ENCODE measurements around the gene OR5A2. TPM values are rescaled to one million over a fixed set of nuclear protein-coding genes. Genes with fewer than 3 reads are reported as not detected.

OR5A2 gene
- polyA plus RNA-seq, 2 of the 4 experiments (the other 2 are of a cell fraction): not detected

DNA sequence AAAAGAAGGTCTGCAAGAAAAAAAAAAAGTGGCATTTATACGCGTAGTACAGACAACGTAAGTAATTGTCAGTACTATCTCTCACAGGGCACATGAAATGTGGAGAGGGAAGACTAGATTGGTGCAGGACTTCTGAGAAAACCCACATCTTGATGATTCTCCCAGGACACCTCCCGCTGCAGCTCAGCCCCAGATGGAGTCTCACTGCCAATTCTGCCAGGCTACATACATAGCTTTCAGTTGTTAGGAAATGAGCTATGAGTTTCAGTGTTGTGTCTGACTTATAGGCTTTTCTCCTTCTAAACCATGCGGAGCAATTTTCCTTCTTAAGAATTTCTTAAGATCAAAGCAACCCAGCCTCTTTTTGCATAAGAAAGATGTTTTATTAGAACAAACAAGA lies 9.6 kb downstream of the OR5A2 start:
- Histone ChIP-seq H3K4me3 (no peak overlapping the region), H3K27ac (no peak overlapping the region), H3K4me1 (no peaks in the 10 kb centered on the region), H3K9me3 (no peaks in the 10 kb centered on the region), H3K4me2 (no peak overlapping the region)
- TF ChIP-seq EHF (CRISPR knock-in tag; IDR thresholded peaks at IDR 0.05) (no peak), RAD21 (conservative IDR thresholded peaks at IDR 0.05 in 1 of 2, IDR thresholded peaks at IDR 0.05 in 1 of 2) (no peak), CEBPB (IDR thresholded peaks at IDR 0.05) (no peak), ESRRA (IDR thresholded peaks at IDR 0.05; ENCODE audit: borderline replicate concordance, low read length) (no peak)
- FAIRE-seq (no peak), DNase-seq (ENCODE audit: low read depth in 1 of 2, low spot score in 1 of 2) (no peak), ATAC-seq (no peak)
- POLR2A ChIA-PET: no interaction called here
- 44% methylated on average over 5 of the region's 5 CpGs for WGBS (ENCODE audit: missing lambda C conversion rate)
- CTCF ChIA-PET: interaction anchor here (1.0 to 1.4 kb wide), 2 partner anchors 23 to 245 kb away, joined by 3 read pairs; partner anchors contain the start of gene DTX4

DNA sequence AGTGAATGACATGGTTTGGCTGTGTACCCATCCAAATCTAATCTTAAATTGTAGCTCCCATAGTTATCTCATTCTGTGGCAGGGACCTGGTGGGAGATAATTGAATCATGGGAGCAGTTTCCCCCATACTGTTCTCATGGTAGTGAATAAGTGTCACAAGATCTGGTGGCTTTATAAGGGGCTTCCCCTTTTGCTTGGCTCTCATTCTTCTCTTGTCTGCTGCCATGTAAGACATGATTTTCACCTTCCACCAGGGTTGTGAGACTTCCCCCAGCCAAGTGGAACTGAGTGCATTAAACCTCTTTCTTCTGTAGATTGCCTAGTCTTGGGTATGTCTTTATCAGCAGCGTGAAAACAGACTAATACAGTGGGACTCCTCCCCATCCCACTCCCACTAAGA lies 11.1 kb downstream of the OR5A2 start:
- Histone ChIP-seq H3K4me2 (no peak overlapping the region), H3K27ac (no peak overlapping the region), H3K4me3 (no peak overlapping the region), H3K4me1 (no peaks in the 10 kb centered on the region), H3K9me3 (no peaks in the 10 kb centered on the region)
- ChIA-PET POLR2A (no interaction called here), CTCF (no interaction called here)
- DNase-seq (ENCODE audit: low read depth in 1 of 2, low spot score in 1 of 2) (no peak), ATAC-seq (no peak), FAIRE-seq (no peak)
- WGBS (ENCODE audit: missing lambda C conversion rate): 17% methylated on average over 1 of the region's 1 CpG
- no peak for TF ChIP-seq ZSCAN20 (CRISPR knock-in tag; IDR thresholded peaks at IDR 0.05)
- TF ChIP-seq GATA3 (IDR thresholded peaks at IDR 0.05; ENCODE audit: borderline replicate concordance): no peak
- no peak for TF ChIP-seq CEBPB (IDR thresholded peaks at IDR 0.05)
- TF ChIP-seq JUNB (IDR thresholded peaks at IDR 0.05): no peak
- no peak for TF ChIP-seq ZFP36 (IDR thresholded peaks at IDR 0.05; ENCODE audit: borderline replicate concordance, partially characterized antibody)
- TF ChIP-seq, protein P1, sequence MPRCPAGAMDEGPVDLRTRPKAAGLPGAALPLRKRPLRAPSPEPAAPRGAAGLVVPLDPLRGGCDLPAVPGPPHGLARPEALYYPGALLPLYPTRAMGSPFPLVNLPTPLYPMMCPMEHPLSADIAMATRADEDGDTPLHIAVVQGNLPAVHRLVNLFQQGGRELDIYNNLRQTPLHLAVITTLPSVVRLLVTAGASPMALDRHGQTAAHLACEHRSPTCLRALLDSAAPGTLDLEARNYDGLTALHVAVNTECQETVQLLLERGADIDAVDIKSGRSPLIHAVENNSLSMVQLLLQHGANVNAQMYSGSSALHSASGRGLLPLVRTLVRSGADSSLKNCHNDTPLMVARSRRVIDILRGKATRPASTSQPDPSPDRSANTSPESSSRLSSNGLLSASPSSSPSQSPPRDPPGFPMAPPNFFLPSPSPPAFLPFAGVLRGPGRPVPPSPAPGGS (IDR thresholded peaks at IDR 0.05): no peak
- TF ChIP-seq MAX (IDR thresholded peaks at IDR 0.05): no peak
- TF ChIP-seq ZC3H11A (IDR thresholded peaks at IDR 0.05): no peak
- TF ChIP-seq CHD4 (IDR thresholded peaks at IDR 0.05; ENCODE audit: borderline replicate concordance): no peak
- no peak for TF ChIP-seq HES2 (IDR thresholded peaks at IDR 0.05)
- TF ChIP-seq MAFK (IDR thresholded peaks at IDR 0.05; ENCODE audit: partially characterized antibody): no peak
- TF ChIP-seq FOSL2 (IDR thresholded peaks at IDR 0.05): no peak
- no peak for TF ChIP-seq FOSL2 (CRISPR knock-in tag; IDR thresholded peaks at IDR 0.05)
- no peak for TF ChIP-seq KDM1A (IDR thresholded peaks at IDR 0.05; ENCODE audit: low read depth)
- TF ChIP-seq PHF8 (IDR thresholded peaks at IDR 0.05; ENCODE audit: borderline replicate concordance, low read depth): no peak
- no peak for TF ChIP-seq JUN (IDR thresholded peaks at IDR 0.05)
- TF ChIP-seq BHLHE40 (IDR thresholded peaks at IDR 0.05; ENCODE audit: low read depth, low read length): no peak
- no peak for TF ChIP-seq EHF (CRISPR knock-in tag; IDR thresholded peaks at IDR 0.05)
- TF ChIP-seq FOSB (CRISPR knock-in tag; IDR thresholded peaks at IDR 0.05): no peak
- no peak for TF ChIP-seq MAZ (IDR thresholded peaks at IDR 0.05; ENCODE audit: borderline replicate concordance, low read depth, low read length)
- no peak for TF ChIP-seq HOXB5 (CRISPR knock-in tag; IDR thresholded peaks at IDR 0.05)

DNA sequence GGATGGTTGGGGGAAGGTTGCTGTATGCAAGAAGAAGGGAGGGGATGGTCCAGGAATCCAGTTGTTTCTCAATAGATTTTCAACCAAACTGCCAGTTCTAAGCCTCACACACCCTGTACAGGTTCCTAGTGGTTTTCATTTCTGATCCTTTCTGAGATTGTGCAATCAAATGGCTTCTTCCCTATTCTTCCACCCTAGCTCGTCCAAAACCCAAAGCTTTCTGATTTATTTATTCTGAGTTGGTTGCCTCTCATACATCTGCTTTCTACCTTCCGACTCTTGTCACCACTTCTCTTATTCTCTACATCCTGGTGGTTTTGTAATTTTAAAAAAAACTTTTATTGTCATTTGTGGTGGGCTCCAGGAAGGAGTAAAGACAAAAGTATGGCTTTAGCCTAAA lies 12.6 kb downstream of the OR5A2 start:
- Histone ChIP-seq H3K4me2 (no peak overlapping the region), H3K4me3 (no peak overlapping the region), H3K4me1 (no peaks in the 10 kb centered on the region), H3K9me3 (no peaks in the 10 kb centered on the region), H3K27ac (no peak overlapping the region)
- DNase-seq (ENCODE audit: low read depth in 1 of 2, low spot score in 1 of 2) (no peak), ATAC-seq (no peak), FAIRE-seq (no peak)
- CTCF ChIA-PET: interaction anchor here (0.5 to 1.5 kb wide), 2 partner anchors 14 to 239 kb away, joined by 3 read pairs; no protein-coding TSS in a partner anchor
- POLR2A ChIA-PET: no interaction called here
- WGBS (ENCODE audit: missing lambda C conversion rate): 1% methylated on average over 2 of the region's 2 CpGs
- TF ChIP-seq ZFP36 (IDR thresholded peaks at IDR 0.05; ENCODE audit: borderline replicate concordance, partially characterized antibody) (no peak), CHD4 (IDR thresholded peaks at IDR 0.05; ENCODE audit: borderline replicate concordance) (no peak), E2F6 (IDR thresholded peaks at IDR 0.05; ENCODE audit: borderline replicate concordance, low read depth) (no peak), RFX5 (IDR thresholded peaks at IDR 0.05) (no peak), TP53 (CRISPR knock-in tag; IDR thresholded peaks at IDR 0.05) (no peak), MAZ (IDR thresholded peaks at IDR 0.05; ENCODE audit: borderline replicate concordance, low read depth, low read length) (no peak), ZC3H11A (IDR thresholded peaks at IDR 0.05) (no peak), FOXS1 (CRISPR knock-in tag; IDR thresholded peaks at IDR 0.05) (no peak), ELK1 (IDR thresholded peaks at IDR 0.05; ENCODE audit: low read depth, low read length) (no peak), HEYL (CRISPR knock-in tag; IDR thresholded peaks at IDR 0.05) (no peak)
- TF ChIP-seq, protein P2, sequence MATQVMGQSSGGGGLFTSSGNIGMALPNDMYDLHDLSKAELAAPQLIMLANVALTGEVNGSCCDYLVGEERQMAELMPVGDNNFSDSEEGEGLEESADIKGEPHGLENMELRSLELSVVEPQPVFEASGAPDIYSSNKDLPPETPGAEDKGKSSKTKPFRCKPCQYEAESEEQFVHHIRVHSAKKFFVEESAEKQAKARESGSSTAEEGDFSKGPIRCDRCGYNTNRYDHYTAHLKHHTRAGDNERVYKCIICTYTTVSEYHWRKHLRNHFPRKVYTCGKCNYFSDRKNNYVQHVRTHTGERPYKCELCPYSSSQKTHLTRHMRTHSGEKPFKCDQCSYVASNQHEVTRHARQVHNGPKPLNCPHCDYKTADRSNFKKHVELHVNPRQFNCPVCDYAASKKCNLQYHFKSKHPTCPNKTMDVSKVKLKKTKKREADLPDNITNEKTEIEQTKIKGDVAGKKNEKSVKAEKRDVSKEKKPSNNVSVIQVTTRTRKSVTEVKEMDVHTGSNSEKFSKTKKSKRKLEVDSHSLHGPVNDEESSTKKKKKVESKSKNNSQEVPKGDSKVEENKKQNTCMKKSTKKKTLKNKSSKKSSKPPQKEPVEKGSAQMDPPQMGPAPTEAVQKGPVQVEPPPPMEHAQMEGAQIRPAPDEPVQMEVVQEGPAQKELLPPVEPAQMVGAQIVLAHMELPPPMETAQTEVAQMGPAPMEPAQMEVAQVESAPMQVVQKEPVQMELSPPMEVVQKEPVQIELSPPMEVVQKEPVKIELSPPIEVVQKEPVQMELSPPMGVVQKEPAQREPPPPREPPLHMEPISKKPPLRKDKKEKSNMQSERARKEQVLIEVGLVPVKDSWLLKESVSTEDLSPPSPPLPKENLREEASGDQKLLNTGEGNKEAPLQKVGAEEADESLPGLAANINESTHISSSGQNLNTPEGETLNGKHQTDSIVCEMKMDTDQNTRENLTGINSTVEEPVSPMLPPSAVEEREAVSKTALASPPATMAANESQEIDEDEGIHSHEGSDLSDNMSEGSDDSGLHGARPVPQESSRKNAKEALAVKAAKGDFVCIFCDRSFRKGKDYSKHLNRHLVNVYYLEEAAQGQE (IDR thresholded peaks at IDR 0.05): no peak

Data from A549 (cell line).